Neural progenitor cell (in vitro differentiated cells): ENCODE results near the gene ACOT12. TPM values are rescaled to one million over a fixed set of nuclear protein-coding genes. Genes with fewer than 3 reads are reported as not detected.

Experiments
- DNase-seq: peaks from one replicate; pipeline ENCODE4 v3.0.0-alpha.2; 2016; ENCODE audit warnings: low spot score
- H2AFZ ChIP-seq: fragments of 200-600 bp; sonication (generic); replicated peaks from 2 replicates; pipeline ENCODE4 v1.6.1; 2016; ENCODE audit warnings: antibody characterized with exemption
- H3F3A ChIP-seq: fragments of 200-600 bp; sonication (generic); 2 replicates; pipeline ENCODE4 v1.6.1; 2016; ENCODE audit warnings: antibody characterized with exemption, low read depth
- H3K27ac ChIP-seq: fragments of 200-600 bp; sonication (generic); 2 replicates; pipeline ENCODE4 v1.5.1; 2016; ENCODE audit warnings: mild to moderate bottlenecking
- H3K27me3 ChIP-seq: fragments of 200-600 bp; sonication (generic); 2 replicates; pipeline ENCODE4 v1.6.1; 2016; ENCODE audit warnings: mild to moderate bottlenecking, moderate library complexity
- H3K36me3 ChIP-seq: fragments of 200-600 bp; sonication (generic); 2 replicates; pipeline ENCODE4 v1.5.1; 2016
- H3K4me1 ChIP-seq: fragments of 200-600 bp; sonication (generic); 2 replicates; pipeline ENCODE4 v1.6.1; 2016; ENCODE audit warnings: mixed run types
- H3K4me2 ChIP-seq: fragments of 200-600 bp; sonication (generic); 2 replicates; pipeline ENCODE4 v1.6.1; 2016
- H3K4me3 ChIP-seq: fragments of 200-600 bp; sonication (generic); 2 replicates; pipeline ENCODE4 v1.5.1; 2016
- H3K79me2 ChIP-seq: fragments of 200-600 bp; sonication (generic); 2 replicates; pipeline ENCODE4 v1.6.1; 2016; ENCODE audit warnings: low read depth
- H3K9ac ChIP-seq: fragments of 200-600 bp; sonication (generic); 2 replicates; pipeline ENCODE4 v1.6.1; 2016
- H3K9me3 ChIP-seq: fragments of 200-600 bp; sonication (generic); 2 replicates; pipeline ENCODE4 v1.5.1; 2016; ENCODE audit warnings: low read depth
- H4K20me1 ChIP-seq: fragments of 200-600 bp; sonication (generic); 2 replicates; pipeline ENCODE4 v1.6.1; 2016; ENCODE audit warnings: low read depth
- H3K27ac Mint-ChIP-seq: 3 replicates; pipeline ENCODE4 v1.8.0; 2021; ENCODE audit warnings: mixed read lengths
- H3K27me3 Mint-ChIP-seq: 2 replicates; pipeline ENCODE4 v1.8.0; 2022; ENCODE audit warnings: low read depth, mild to moderate bottlenecking, inconsistent platforms, moderate library complexity, mixed read lengths; ENCODE audit not compliant: insufficient read depth
- H3K36me3 Mint-ChIP-seq: 3 replicates; pipeline ENCODE4 v1.8.0; 2021; ENCODE audit warnings: mixed read lengths
- H3K4me1 Mint-ChIP-seq: 3 replicates; pipeline ENCODE4 v1.8.0; 2021; ENCODE audit warnings: mixed read lengths
- H3K4me3 Mint-ChIP-seq: 3 replicates; pipeline ENCODE4 v1.8.0; 2021; ENCODE audit warnings: mild to moderate bottlenecking, moderate library complexity, mixed read lengths
- H3K9me3 Mint-ChIP-seq: 3 replicates; pipeline ENCODE4 v1.8.0; 2020; ENCODE audit warnings: mixed read lengths
- EZH2 ChIP-seq: fragments of 200-600 bp; sonication (generic); IDR thresholded peaks from 2 replicates; pipeline ENCODE4 v1.6.1; 2017; ENCODE audit warnings: antibody characterized with exemption, mild to moderate bottlenecking, moderate library complexity
- EZH2phosphoT487 ChIP-seq: fragments of 200-600 bp; sonication (generic); IDR thresholded peaks from 2 replicates; pipeline ENCODE4 v1.6.1; 2017; ENCODE audit warnings: antibody characterized with exemption
- total RNA-seq: library from RNA; depleted of rRNA; stranded (reverse); fragments of >200 nt; gene quantifications from 2 replicates; pipeline ENCODE4 v1.2.3, GENCODE V29; 2015; ENCODE audit warnings: low replicate concordance
- TF ChIP-seq, protein P1 (sequence below): fragments of 200-600 bp; sonication (generic); IDR thresholded peaks from 2 replicates; pipeline ENCODE4 v1.5.1; 2017; ENCODE audit warnings: antibody characterized with exemption, mild to moderate bottlenecking

Gene ACOT12
- total RNA-seq, 1 donor from 2014 or later = not detected

DNA sequence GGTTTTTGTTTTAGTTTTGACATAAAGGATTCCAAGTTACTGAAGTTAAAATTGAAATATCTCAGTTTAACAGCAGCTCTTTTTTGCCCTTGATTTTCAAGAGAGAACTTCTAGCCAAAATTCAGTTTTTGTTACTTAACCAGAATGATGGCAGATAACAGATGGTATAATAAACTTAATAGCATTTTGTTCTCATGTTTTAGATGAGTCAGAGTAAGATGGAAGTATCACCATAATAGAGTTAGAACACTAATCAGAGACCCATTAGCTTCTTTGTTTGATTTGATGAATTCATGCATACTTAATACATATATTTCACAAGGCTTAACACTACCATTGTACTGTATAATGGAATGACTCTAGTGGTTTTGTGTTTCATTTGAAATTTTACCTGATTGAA, 80.7 kb downstream of the ACOT12 start:
- Mint-ChIP-seq H3K27me3 (no peaks in the 10 kb centered on the region), H3K4me1 (no peaks in the 10 kb centered on the region), H3K4me3 (no peak overlapping the region), H3K27ac (no peak overlapping the region), H3K9me3 (no peaks in the 10 kb centered on the region), H3K36me3 (peaks cover 14% of the 10 kb centered on the region)
- no peak overlapping the region for H3K9ac ChIP-seq
- TF ChIP-seq, protein P1, sequence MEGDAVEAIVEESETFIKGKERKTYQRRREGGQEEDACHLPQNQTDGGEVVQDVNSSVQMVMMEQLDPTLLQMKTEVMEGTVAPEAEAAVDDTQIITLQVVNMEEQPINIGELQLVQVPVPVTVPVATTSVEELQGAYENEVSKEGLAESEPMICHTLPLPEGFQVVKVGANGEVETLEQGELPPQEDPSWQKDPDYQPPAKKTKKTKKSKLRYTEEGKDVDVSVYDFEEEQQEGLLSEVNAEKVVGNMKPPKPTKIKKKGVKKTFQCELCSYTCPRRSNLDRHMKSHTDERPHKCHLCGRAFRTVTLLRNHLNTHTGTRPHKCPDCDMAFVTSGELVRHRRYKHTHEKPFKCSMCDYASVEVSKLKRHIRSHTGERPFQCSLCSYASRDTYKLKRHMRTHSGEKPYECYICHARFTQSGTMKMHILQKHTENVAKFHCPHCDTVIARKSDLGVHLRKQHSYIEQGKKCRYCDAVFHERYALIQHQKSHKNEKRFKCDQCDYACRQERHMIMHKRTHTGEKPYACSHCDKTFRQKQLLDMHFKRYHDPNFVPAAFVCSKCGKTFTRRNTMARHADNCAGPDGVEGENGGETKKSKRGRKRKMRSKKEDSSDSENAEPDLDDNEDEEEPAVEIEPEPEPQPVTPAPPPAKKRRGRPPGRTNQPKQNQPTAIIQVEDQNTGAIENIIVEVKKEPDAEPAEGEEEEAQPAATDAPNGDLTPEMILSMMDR = no peak
- TF ChIP-seq EZH2phosphoT487 (no peak), EZH2 (no peak)
- H3K4me3 ChIP-seq = no peak overlapping the region
- no peaks in the 10 kb centered on the region for H4K20me1 ChIP-seq
- no peak overlapping the region for H3K4me2 ChIP-seq
- H3K36me3 ChIP-seq = peaks cover 15% of the 10 kb centered on the region
- no peak overlapping the region for H2AFZ ChIP-seq
- H3K27me3 ChIP-seq = no peaks in the 10 kb centered on the region
- no peaks in the 10 kb centered on the region for H3K9me3 ChIP-seq
- H3F3A ChIP-seq = peaks cover 11% of the 10 kb centered on the region
- no peak overlapping the region for H3K27ac ChIP-seq
- DNase-seq = no peak
- no peaks in the 10 kb centered on the region for H3K79me2 ChIP-seq
- no peaks in the 10 kb centered on the region for H3K4me1 ChIP-seq

DNA sequence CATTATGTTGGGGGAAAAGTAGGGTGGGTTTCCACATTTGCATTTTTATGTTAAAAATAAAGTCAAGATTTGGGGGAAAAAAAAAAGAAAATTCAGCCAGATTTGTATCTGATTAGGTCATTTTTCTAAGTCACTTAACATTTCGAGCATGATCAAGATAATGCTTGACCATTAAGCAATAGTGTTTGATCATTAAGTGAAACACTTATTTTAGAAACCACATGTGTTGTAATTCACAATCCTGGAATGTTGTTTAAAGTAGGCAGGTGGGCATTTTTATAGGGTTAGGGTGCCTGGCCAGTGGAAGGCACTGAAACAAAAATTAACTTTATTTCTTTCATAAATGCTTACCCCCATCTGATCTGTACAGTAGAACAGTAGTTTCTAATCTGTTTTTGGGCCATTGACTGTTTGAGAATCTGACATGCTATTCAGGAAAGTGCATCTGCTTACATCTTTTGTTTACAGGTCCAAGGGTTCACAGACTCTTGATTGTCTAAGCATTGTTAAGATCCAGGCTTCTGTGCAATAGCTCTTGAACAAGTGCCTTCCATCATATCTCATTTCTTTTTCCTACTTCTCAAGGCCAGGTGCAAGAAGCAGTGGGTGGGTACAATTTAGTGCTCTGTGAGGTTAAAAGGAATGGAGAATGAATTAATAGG, 83.4 kb downstream of the ACOT12 start:
- H4K20me1 ChIP-seq = no peaks in the 10 kb centered on the region
- Mint-ChIP-seq H3K4me3 (no peak overlapping the region), H3K36me3 (peaks cover 14% of the 10 kb centered on the region), H3K9me3 (no peaks in the 10 kb centered on the region), H3K27ac (no peak overlapping the region), H3K4me1 (no peaks in the 10 kb centered on the region), H3K27me3 (no peaks in the 10 kb centered on the region)
- peaks cover 18% of the 10 kb centered on the region for H3K36me3 ChIP-seq
- H3K4me1 ChIP-seq = no peaks in the 10 kb centered on the region
- no peak overlapping the region for H3K4me2 ChIP-seq
- no peak overlapping the region for H2AFZ ChIP-seq
- no peak overlapping the region for H3K9ac ChIP-seq
- no peaks in the 10 kb centered on the region for H3K9me3 ChIP-seq
- no peak for TF ChIP-seq EZH2phosphoT487
- no peak for TF ChIP-seq EZH2
- TF ChIP-seq, protein P1 = no peak
- no peaks in the 10 kb centered on the region for H3K27me3 ChIP-seq
- no peak for DNase-seq
- H3K27ac ChIP-seq = no peak overlapping the region
- no peak overlapping the region for H3K4me3 ChIP-seq
- H3K79me2 ChIP-seq = no peaks in the 10 kb centered on the region
- H3F3A ChIP-seq = peaks cover 11% of the 10 kb centered on the region

DNA sequence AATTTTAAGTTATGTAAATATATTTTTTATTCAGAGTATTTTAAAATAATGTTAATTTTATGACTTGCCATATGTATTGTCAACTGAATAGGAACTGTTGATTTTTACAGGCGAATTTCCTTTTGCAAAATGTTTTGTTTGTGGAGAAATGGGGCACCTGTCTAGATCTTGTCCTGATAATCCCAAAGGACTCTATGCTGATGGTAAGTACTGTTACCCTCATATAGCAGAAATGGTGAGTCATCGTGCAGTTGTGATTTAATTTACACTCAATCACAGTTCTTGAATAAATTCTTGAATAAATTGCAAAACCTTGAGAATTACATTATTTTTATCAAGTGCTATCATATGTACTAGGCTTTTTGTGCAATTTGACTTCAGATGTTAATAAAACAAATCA, 85.1 kb downstream of the ACOT12 start:
- Histone ChIP-seq H4K20me1 (no peaks in the 10 kb centered on the region), H3K79me2 (peaks cover 14% of the 10 kb centered on the region), H3K27ac (no peak overlapping the region), H3F3A (peaks cover 5% of the 10 kb centered on the region), H3K9me3 (no peaks in the 10 kb centered on the region), H3K36me3 (peaks cover 18% of the 10 kb centered on the region), H3K27me3 (no peaks in the 10 kb centered on the region), H2AFZ (no peak overlapping the region), H3K4me2 (no peak overlapping the region), H3K9ac (no peak overlapping the region), H3K4me1 (no peaks in the 10 kb centered on the region), H3K4me3 (no peak overlapping the region)
- H3K36me3 Mint-ChIP-seq = peaks cover 10% of the 10 kb centered on the region
- no peaks in the 10 kb centered on the region for H3K9me3 Mint-ChIP-seq
- no peak overlapping the region for H3K27ac Mint-ChIP-seq
- H3K4me3 Mint-ChIP-seq = no peak overlapping the region
- no peak for TF ChIP-seq EZH2phosphoT487
- H3K4me1 Mint-ChIP-seq = no peaks in the 10 kb centered on the region
- no peaks in the 10 kb centered on the region for H3K27me3 Mint-ChIP-seq
- DNase-seq = no peak

DNA sequence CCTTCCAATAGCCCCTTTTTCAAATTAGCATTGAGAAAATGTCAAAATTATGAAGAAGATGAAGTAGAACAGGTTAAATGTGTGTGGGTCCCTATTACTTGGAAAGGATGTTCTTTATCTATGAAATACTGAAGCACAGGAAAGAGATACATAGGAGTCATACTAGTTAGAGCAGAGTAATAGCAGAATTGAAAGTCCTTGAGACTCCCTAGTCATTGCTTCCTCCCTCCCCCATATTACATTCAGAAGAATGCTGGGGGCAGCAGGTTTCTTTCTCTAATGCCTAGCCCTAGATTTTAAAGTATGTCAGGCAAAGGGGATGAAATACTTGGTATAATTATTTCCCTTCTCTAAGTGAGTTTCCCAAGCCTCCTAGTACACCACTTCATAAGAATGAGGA, 88.1 kb downstream of the ACOT12 start:
- H3K27me3 ChIP-seq = no peaks in the 10 kb centered on the region
- peaks cover 5% of the 10 kb centered on the region for H3K4me1 ChIP-seq
- no peak overlapping the region for H3K4me3 ChIP-seq
- DNase-seq = no peak
- H3K36me3 Mint-ChIP-seq = peaks cover 3% of the 10 kb centered on the region
- TF ChIP-seq EZH2phosphoT487 = no peak
- TF ChIP-seq, protein P1 = no peak
- no peak for TF ChIP-seq EZH2
- no peak overlapping the region for H3K27ac Mint-ChIP-seq
- H3K9me3 ChIP-seq = no peaks in the 10 kb centered on the region
- H3K4me2 ChIP-seq = no peak overlapping the region
- H4K20me1 ChIP-seq = no peaks in the 10 kb centered on the region
- no peaks in the 10 kb centered on the region for H3K27me3 Mint-ChIP-seq
- no peak overlapping the region for H2AFZ ChIP-seq
- no peak overlapping the region for H3K4me3 Mint-ChIP-seq
- no peaks in the 10 kb centered on the region for H3F3A ChIP-seq
- H3K36me3 ChIP-seq = peaks cover 3% of the 10 kb centered on the region
- H3K9ac ChIP-seq = no peak overlapping the region
- peaks cover 8% of the 10 kb centered on the region for H3K4me1 Mint-ChIP-seq
- H3K79me2 ChIP-seq = peaks cover 41% of the 10 kb centered on the region
- no peak overlapping the region for H3K27ac ChIP-seq
- H3K9me3 Mint-ChIP-seq = no peaks in the 10 kb centered on the region
